Measurements from ENCODE around the gene SPACA5. TPM values are rescaled to one million over a fixed set of nuclear protein-coding genes. Genes with fewer than 3 reads are reported as not detected.
"Not testable (repeated sequence)": the region's sequence is repeated elsewhere in the genome, so short reads cannot be mapped to it uniquely, and the experiment has no call there.

SPACA5 gene
- total and polyA plus RNA-seq, 2 of the 13 experiments (the other 11 are each of a cell fraction or from before 2014, with no cell fraction given): not detected

DNA sequence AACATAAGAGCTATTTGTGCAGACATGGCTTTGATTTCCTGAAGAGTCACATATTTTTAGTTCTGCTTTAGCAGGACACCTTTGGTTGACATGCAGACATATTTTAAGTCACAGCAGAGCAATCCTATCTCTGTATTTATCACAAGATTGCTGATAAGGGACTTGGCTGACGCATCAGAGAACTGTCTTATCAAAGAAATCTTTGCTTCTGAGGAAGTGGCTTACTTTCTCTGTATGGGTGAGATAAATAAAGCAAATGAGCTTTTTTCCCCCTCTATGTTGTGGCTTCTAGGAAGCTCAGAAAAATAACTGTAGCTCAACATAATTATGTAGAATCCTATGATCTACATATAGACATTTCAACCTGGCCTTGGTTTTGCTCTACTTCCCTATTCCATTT is 13.1 kb downstream of the SPACA5 start:
- H2AFZ ChIP-seq (ENCODE audit: low read length); H3K79me2 ChIP-seq (ENCODE audit: insufficient read depth, low read length); H3K27ac ChIP-seq (ENCODE audit: extremely low read length, insufficient read depth, low read length); H3K27me3 ChIP-seq (ENCODE audit: control insufficient read depth in 1 of 2, insufficient read depth in 2 of 2, low read length in 2 of 2); ATAC-seq; CTCF ChIA-PET (ENCODE audit: low intra/inter-chr PET ratio, low total read pairs); BruUV-seq (replicated peaks); POLR2A ChIA-PET; intact Hi-C loops (cut with micrococcal nuclease; ENCODE audit: unreplicated experiment); H3K4me3 ChIP-seq (replicated peaks in 1 of 3; ENCODE audit: insufficient read depth in 1 of 3, low read depth in 2 of 3, low read length in 3 of 3); FAIRE-seq; H3K9me3 ChIP-seq (ENCODE audit: low read length); H3K4me1 ChIP-seq (ENCODE audit: insufficient read depth, low read length); H3K9ac ChIP-seq (ENCODE audit: insufficient read depth, low read depth, low read length); H4K20me1 ChIP-seq (ENCODE audit: insufficient read depth, low read length); H3K36me3 ChIP-seq (replicated peaks in 1 of 2; ENCODE audit: control insufficient read depth in 1 of 2, insufficient read depth in 2 of 2, low read length in 2 of 2); DNase-seq (ENCODE audit: low spot score); H3K4me2 ChIP-seq (ENCODE audit: low read depth, low read length): not testable (repeated sequence)
- WGBS (ENCODE audit: low lambda C conversion rate): no CpG with 5 or more reads among the region's 1 CpG
- in situ Hi-C loops (cut with HindIII; ENCODE audit: extremely low pct_ligation_motif_present, low pct_unique_long_range_greater_than_20kb): loop anchor here (10.0 kb wide), 1 partner anchor 55 kb away; no protein-coding TSS in a partner anchor

DNA sequence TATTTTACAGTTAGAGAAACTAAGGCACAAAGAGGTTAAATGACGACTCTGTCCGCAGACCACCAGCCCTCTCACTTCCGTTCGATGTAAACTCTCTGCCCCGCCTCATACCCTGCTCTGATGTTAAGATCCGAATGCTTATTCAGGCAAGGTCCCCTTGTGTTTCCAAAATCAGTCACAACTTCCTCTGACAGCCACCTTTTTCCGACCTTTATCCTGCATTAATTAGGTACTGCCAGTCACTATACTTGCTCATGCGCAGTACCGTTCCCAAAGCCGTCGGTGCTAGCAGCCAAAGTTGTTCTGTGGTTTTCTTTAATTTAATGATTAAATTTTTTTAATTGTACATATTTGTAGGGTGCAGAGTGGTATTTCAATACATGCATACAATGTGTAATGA is 13.7 kb downstream of the SPACA5 start:
- in situ Hi-C loops (cut with HindIII; ENCODE audit: extremely low pct_ligation_motif_present, low pct_unique_long_range_greater_than_20kb): loop anchor here (10.0 kb wide), 1 partner anchor 56 kb away; no protein-coding TSS in a partner anchor
- H3K4me3 ChIP-seq (replicated peaks in 1 of 3; ENCODE audit: insufficient read depth in 1 of 3, low read depth in 2 of 3, low read length in 3 of 3): peak overlapping the region in 1 of 3 experiments; percentile 79; a peak in 1 of 6 replicates
- peak overlapping the region; percentile 64 for H3K4me2 ChIP-seq (ENCODE audit: low read depth, low read length)
- DNase-seq (ENCODE audit: low spot score); H2AFZ ChIP-seq (ENCODE audit: low read length); H3K79me2 ChIP-seq (ENCODE audit: insufficient read depth, low read length); FAIRE-seq; H4K20me1 ChIP-seq (ENCODE audit: insufficient read depth, low read length); ATAC-seq; BruUV-seq (replicated peaks); H3K4me1 ChIP-seq (ENCODE audit: insufficient read depth, low read length); CTCF ChIA-PET (ENCODE audit: low intra/inter-chr PET ratio, low total read pairs); H3K27me3 ChIP-seq (ENCODE audit: control insufficient read depth in 1 of 2, insufficient read depth in 2 of 2, low read length in 2 of 2); intact Hi-C loops (cut with micrococcal nuclease; ENCODE audit: unreplicated experiment); H3K36me3 ChIP-seq (replicated peaks in 1 of 2; ENCODE audit: control insufficient read depth in 1 of 2, insufficient read depth in 2 of 2, low read length in 2 of 2); H3K9ac ChIP-seq (ENCODE audit: insufficient read depth, low read depth, low read length); H3K9me3 ChIP-seq (ENCODE audit: low read length); H3K27ac ChIP-seq (ENCODE audit: extremely low read length, insufficient read depth, low read length): not testable (repeated sequence)
- POLR2A ChIA-PET: interaction anchor here (1.2 kb wide), 1 partner anchor 184 kb away, joined by 3 read pairs; the partner anchor contains the start of gene ZNF81
- 93% methylated on average over 11 of the region's 11 CpGs for WGBS (ENCODE audit: low lambda C conversion rate)
